Measurements from ENCODE around the gene SPRING1.

DNA sequence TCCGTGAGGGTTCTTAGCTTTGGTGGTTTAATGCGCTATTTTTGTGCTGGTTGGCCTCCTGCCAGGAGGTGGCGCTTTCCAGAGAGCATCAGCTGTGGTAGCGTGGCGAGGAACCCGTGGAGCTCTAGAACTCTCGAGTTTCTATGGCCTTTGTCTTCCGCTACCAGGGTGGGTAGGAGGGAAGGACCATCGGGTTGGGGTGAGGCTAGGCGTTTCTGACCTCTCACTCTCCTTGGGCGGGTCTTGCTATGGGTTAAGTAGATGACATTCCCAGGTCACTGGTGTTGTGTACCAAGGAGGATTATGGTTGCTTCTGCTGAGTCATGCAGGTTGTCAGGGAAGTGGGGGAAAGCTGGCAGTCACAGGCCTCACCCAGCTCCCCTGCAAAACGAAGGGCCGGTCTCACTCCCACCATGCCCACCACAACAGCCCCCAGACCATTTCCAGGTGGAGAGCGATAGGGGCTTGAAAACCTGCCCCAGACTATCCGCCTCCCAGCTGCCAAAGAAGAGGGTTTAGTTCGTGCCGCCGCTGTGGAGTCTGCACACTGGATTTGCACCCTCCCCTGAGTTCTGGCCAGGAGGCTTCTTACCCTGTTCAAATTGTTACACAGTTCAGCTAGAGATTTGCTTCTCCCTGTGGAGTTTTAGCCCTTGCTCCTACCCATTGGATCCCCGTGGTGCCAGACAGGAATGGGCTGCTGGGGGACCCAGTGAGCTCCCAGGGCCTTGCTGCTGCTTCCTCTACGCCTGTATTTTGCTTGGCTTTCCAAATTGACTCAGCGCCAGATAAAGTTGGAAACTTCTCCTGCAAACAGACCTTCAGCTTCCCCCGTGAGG, 22.1 kb upstream of the SPRING1 start:
- TF ChIP-seq, protein P1, sequence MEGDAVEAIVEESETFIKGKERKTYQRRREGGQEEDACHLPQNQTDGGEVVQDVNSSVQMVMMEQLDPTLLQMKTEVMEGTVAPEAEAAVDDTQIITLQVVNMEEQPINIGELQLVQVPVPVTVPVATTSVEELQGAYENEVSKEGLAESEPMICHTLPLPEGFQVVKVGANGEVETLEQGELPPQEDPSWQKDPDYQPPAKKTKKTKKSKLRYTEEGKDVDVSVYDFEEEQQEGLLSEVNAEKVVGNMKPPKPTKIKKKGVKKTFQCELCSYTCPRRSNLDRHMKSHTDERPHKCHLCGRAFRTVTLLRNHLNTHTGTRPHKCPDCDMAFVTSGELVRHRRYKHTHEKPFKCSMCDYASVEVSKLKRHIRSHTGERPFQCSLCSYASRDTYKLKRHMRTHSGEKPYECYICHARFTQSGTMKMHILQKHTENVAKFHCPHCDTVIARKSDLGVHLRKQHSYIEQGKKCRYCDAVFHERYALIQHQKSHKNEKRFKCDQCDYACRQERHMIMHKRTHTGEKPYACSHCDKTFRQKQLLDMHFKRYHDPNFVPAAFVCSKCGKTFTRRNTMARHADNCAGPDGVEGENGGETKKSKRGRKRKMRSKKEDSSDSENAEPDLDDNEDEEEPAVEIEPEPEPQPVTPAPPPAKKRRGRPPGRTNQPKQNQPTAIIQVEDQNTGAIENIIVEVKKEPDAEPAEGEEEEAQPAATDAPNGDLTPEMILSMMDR (IDR thresholded peaks at IDR 0.05): no peak
- TF ChIP-seq POLR2A (IDR thresholded peaks at IDR 0.05) (no peak), POLR2AphosphoS5 (IDR thresholded peaks at IDR 0.05; ENCODE audit: insufficient read depth in 1 of 2, low read depth in 1 of 2) (no peak)

All from vagina (tissue), 2 donors.